NCI-H2029 treated with DMSO at 0.1 percent for 48 hours (cell line): ENCODE results near the gene RNF32.
"Not testable (repeated sequence)": the region's sequence is repeated elsewhere in the genome, so short reads cannot be mapped to it uniquely, and the experiment has no call there.

Source experiments
- DNase-seq: peaks from one replicate; lab custom pipeline; 2025; lab: John Stamatoyannopoulos, UW

The RNF32 gene

DNA sequence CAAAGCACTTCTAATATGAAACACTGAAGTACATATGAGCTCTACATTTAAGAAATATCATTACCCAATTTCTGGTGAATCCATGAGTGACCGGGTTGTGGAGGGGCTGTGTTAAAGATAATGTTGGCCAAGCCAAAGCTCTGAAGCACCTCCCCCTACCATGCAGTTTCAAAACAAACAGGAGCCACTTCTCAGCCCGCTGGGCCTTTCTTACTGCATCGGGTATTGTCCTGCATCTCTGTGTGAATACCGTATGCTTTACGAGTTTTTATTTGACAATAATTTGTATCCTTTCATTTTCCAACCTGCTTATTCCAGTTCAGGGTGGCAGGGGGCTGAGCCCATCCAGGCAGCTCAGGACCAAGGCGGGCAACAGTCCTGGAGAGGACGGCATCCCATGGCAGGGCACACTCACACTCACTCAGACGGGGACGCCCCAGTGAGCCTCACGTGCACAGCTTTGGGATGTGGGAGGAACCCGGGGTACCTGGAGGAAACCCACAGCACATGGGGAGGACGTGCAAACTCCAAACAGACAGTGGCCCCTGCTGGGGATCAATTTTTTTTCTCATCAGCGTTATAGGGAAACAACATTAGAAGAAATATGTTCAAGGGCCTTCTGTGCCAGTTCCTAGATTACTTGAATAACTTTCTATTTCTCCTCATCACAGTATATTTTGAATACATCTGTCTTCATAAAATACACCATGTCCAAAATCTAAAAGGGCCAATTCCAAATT, 1.9 kb downstream of the RNF32 start:
- no peak for DNase-seq

DNA sequence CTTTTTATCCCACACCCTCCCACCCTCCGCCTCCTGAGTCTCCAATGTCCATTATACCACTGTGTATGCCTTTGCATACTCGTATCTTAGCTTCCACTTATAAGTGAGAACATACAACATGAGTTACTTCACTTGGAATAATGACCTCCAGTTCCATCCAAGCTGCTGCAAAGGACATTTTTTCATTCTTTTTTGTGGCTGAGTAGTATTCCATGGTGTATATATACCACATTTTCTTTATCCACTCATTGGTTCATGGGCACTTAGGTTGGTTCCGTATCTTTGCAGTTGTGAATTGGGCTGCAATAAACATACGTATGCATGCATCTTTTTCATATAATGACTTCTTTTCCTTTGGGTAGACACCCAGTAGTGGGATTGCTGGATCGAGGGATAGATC, 6.8 kb downstream of the RNF32 start:
- not testable (repeated sequence) for DNase-seq

DNA sequence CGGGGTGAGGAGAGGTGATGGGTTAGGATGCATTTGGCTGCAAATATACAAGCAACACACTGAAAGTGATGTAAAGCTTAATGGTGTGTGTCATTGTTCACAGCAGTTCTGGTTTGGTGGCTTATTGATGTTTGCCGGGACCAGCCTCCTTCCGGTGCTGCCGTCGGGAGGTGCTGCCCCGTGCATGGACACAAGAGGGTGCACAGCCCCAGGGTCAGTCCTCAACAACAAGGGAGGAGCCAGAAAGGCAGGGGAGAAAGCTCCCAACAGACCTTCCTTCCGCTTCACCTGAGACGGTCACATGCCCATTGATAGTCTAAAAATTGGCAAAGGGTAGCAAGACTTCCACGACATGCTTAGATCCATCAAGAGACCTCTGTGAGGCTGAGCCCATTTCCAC, 9.5 kb downstream of the RNF32 start:
- no peak for DNase-seq

DNA sequence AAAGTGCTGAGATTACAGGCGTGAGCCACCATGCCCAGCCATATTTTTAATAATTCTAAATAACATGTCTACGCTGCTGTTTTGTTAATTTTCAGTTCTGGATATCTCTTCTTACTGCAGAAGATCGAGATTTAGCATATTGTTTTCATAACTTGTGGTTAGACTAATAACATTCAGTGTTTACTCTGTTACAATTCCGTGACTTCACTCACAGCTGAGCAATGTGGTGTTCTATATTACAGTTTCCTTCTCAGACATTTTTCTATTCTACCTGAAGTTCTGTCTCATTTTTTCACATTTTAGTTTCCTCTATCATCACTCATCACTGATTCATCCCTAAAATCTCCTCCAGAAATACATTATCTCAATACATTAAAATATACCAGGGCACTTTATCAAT, 10.9 kb downstream of the RNF32 start:
- no peak for DNase-seq

GRCh38 chr7:156652886-156653568, 12.5 kb downstream of the RNF32 start:
- DNase-seq = no peak

GRCh38 chr7:156654511-156655234, 14.1 kb downstream of the RNF32 start:
- no peak for DNase-seq

- DNase-seq = no peak
Measured at GRCh38 chr7:156655251-156655650, 14.7 kb downstream of the RNF32 start.

DNA sequence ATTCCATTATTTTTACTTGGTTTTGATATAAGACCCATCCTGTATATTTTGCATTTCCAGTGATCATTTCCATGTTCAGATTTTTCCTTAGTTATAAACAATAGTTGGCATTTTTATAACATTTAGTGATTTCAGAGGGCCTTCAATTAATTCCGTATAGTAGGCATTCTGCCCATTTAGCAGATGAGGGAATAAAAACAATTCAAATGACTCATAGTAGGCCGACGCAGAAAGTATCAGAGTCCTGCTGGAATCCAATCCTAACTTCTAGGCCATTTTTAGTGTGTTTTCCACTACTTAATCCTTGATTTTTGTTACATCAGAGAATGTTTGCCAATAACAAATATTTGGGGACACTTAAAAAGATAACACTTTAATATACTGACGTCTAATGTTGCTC, 15.4 kb downstream of the RNF32 start:
- no peak for DNase-seq

GRCh38 chr7:156656598-156656997, 16.0 kb downstream of the RNF32 start:
- DNase-seq = no peak

- no peak for DNase-seq
Measured at GRCh38 chr7:156657681-156658080, 17.1 kb downstream of the RNF32 start.

DNA sequence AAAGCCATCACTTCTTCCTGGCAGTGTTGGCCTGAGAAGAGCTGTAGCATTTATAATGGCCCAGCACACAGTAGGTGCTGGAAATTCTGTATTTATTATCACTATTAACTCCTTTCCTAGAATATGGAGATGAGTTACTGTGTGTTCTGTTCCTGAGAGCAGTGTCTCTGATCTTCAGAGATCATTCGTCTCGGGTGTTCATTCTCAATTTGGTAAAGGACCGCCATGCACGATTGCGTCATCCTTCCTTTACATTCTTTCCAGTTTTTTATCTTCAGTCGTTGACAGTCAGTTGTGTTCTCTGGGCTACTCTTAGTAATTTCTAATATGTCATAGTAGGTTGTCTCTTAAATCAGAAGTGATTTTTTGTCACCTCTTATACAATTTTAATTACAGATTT, 18.6 kb downstream of the RNF32 start:
- no peak for DNase-seq

- no peak for DNase-seq
Measured at GRCh38 chr7:156659961-156660360, 19.4 kb downstream of the RNF32 start.

DNA sequence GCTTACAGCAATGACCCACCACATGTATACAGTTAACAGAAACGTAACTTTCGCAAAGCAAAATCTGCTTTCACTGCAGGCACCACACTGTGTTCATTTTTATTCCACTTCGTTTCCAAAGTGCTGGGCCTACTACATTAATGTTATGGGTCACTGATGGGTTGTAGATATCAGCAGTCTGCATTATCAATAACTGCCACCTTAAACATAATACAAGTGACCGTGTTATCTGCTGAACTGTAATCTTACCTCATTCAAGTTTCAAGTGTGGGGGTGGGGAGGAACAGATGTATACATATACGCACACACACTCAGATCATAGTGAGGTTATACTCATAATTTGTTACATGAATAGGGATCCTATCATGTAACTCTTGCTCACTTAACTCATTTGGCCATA, 21.1 kb downstream of the RNF32 start:
- DNase-seq = no peak

DNA sequence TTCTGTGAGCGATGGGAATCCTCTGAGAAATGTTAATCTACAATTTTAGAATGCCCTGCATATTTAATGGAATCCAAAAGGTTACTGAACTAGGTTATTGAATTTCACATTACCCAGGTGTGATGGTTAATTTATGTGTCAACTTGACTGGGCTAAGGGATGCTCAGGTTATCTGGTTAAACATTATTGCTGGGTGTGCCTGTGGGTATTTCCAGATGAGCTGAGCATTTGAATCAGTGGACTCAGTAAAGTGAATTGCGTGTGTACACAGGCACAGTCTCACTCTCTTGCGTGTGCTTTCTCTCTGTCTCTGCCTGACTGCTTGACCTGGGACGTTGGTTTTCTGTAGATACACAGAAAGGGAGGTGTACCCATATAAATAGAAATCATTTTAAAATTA, 21.7 kb downstream of the RNF32 start:
- no peak for DNase-seq

- DNase-seq = no peak
Measured at GRCh38 chr7:156665101-156665500, 24.5 kb downstream of the RNF32 start.

- no peak for DNase-seq
Measured at GRCh38 chr7:156666368-156667109, 26.0 kb downstream of the RNF32 start.

- DNase-seq = no peak
Measured at GRCh38 chr7:156667110-156667426, 26.5 kb downstream of the RNF32 start.

- DNase-seq = no peak
Measured at GRCh38 chr7:156668130-156668741, 27.7 kb downstream of the RNF32 start.

GRCh38 chr7:156669035-156669828, 28.7 kb downstream of the RNF32 start:
- DNase-seq = no peak

DNA sequence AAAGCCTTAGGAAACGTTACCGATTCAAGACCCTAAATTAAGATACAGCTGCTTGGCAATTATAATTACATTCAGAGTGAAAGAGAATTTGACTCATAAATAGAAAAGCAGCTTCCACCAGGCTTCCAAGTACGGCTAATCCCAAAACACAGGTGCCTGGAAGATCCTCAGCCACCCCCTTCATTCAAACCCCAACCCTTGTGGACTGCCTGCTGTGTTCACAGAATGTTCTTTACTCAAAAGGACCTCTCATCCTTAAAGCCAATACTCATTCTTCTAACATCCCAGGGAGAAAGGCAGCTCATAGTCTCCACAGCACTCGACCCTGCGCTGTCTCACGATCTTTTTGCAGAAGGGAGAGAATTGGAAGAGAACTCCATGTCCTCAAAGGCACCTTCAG, 32.9 kb downstream of the RNF32 start:
- no peak for DNase-seq

DNA sequence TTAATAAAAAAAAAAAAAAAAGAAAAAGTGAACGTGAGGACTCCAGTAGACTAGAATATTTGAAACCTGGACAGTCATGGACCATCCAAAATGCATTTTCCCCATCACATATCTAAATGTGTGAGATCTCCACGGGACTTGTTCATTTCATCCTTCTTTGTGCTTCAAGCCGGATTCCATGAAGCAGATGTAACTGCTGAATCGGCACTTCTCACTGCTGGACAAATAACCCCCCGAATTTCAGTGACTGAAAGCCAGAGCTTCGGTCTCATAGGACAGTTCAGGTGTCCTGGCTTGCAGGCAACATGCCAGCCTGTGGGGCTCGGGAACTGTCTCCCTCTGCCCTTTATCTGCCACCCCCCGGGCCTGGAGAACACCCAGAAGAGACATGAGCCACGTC, 33.3 kb downstream of the RNF32 start:
- DNase-seq = no peak
